ENCODE data around the gene HOMER1. TPM values are rescaled to one million over a fixed set of nuclear protein-coding genes. Genes with fewer than 3 reads are reported as not detected.

Gene HOMER1
- total and polyA plus RNA-seq, 10 of the 15 experiments (the other 5 are each of a cell fraction or from before 2014, with no cell fraction given) = 0.96 to 22.0 (median 7.5) TPM

DNA sequence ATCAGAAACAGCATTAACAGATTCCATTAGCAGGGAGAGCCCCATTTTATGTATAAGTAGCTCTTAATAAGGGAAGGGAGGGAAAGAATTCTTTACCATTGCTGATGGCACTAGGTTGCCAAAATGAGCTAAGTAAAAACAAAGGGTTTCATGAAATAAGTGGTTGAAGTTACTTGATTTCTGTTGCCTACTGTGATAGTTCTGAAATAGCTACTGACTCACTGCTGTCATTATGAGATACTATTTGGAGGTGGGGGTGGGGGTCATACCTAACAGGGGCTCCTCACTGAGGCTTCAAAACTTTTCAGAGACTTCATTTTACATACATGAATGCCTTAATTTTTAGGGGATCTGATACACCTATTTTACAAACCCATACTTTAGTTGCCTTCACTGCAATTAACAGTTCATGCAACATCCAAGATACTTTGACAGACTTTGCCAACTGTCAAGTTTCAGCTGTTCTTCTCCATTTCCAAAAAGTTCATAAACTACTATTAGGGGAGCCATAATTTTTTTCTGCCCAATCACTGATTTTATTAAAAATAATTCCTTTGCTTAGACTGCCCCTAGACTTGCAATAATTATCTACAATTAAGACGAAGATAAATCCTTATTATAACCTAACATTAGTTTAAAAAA is 4.6 kb downstream of the HOMER1 start:
- RAD21 ChIA-PET (ENCODE audit: unreplicated experiment) = no interaction called here
- intact Hi-C loops (cut with micrococcal nuclease; ENCODE audit: unreplicated experiment) = no loop called here
- H4K20me1 ChIP-seq (ENCODE audit: control insufficient read depth, insufficient read depth) = no peaks in the 10 kb centered on the region
- TF ChIP-seq PML (IDR thresholded peaks at IDR 0.05; ENCODE audit: low read length) = no peak
- POLR2A ChIA-PET = interaction anchor here (0.6 to 1.2 kb wide), 4 partner anchors 13 to 103 kb away, joined by 4 to 7 read pairs (median 4); no protein-coding TSS in a partner anchor
- H3K9ac ChIP-seq (ENCODE audit: control insufficient read depth, insufficient read depth, low read length) = no peak overlapping the region
- no peaks in the 10 kb centered on the region; the same call in 2 of the 3 replicates for H3K9me3 ChIP-seq (replicated peaks; ENCODE audit: control insufficient read depth, insufficient read depth, low read length)
- H3K4me3 ChIP-seq = no peak overlapping the region
- H3K4me2 ChIP-seq (ENCODE audit: control insufficient read depth, insufficient read depth) = peak overlapping the region; percentile 12; the same call in 1 of the 2 replicates
- H3K36me3 ChIP-seq (ENCODE audit: control insufficient read depth in 2 of 2, insufficient read depth in 2 of 2, low read length in 1 of 2) = no peaks in the 10 kb centered on the region
- H3K27ac ChIP-seq (ENCODE audit: control insufficient read depth, insufficient read depth) = no peak overlapping the region
- FAIRE-seq (peak; percentile 27), ATAC-seq (no peak), DNase-seq (ENCODE audit: low read depth, low spot score) (no peak)
- CTCF ChIA-PET = interaction anchor here (0.6 to 1.8 kb wide), 5 partner anchors 9 to 93 kb away, joined by 3 to 4 read pairs (median 3); no protein-coding TSS in a partner anchor
- H2AFZ ChIP-seq (ENCODE audit: control insufficient read depth, low read depth, low read length) = no peak overlapping the region
- H3K79me2 ChIP-seq (ENCODE audit: control insufficient read depth, insufficient read depth, low read length) = no peaks in the 10 kb centered on the region; the same call in none of the 2 replicates
- WGBS (ENCODE audit: insufficient coverage, insufficient replicate concordance, low lambda C conversion rate, missing lambda C conversion rate) = 56% methylated on average over 1 of the region's 1 CpG
- BruUV-seq (replicated peaks) = no TSS peak
- peaks cover 0 to 2% of the 10 kb centered on the region in 2 experiments; a peak in 2 of 4 replicates for H3K27me3 ChIP-seq (replicated peaks in 1 of 2; ENCODE audit: control insufficient read depth in 2 of 2, insufficient read depth in 2 of 2, low read length in 1 of 2)
- no peaks in the 10 kb centered on the region; the same call in 1 of the 2 replicates for H3K4me1 ChIP-seq (ENCODE audit: control insufficient read depth, insufficient read depth, low read length)
- in situ Hi-C loops (cut with MboI) = no loop called here
- SMC1A ChIA-PET (ENCODE audit: uncharacterized antibody, unreplicated experiment) = interaction anchor here (0.5 to 1.8 kb wide), 6 partner anchors 10 to 269 kb away, joined by 3 to 5 read pairs (median 4); no protein-coding TSS in a partner anchor

DNA sequence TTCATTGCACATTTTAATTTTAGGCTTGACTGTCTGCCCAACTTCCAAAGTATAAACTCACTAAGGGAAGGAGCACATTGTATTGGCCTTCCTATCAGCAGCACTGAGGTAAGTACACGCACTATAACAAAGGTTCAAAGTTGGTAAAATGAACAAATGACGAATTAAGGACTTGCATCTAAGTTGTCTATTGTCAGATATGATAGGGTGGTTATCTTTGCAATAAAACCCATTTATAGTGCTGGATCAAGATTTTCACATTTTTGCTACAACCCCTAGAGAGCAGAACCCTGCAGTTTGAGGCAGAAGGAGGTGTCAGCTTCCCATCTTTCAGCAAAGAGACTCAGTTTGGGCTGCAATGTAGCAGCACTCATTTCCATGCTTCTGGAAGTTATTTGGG is 5.1 kb downstream of the HOMER1 start:
- no peak overlapping the region for H3K4me3 ChIP-seq
- H3K27me3 ChIP-seq (replicated peaks in 1 of 2; ENCODE audit: control insufficient read depth in 2 of 2, insufficient read depth in 2 of 2, low read length in 1 of 2) = peaks cover 0 to 2% of the 10 kb centered on the region in 2 experiments; a peak in 2 of 4 replicates
- FAIRE-seq (no peak), DNase-seq (ENCODE audit: low read depth, low spot score) (no peak), ATAC-seq (peak; percentile 2; the same call in 1 of the 3 replicates)
- H3K27ac ChIP-seq (ENCODE audit: control insufficient read depth, insufficient read depth) = no peak overlapping the region
- intact Hi-C loops (cut with micrococcal nuclease; ENCODE audit: unreplicated experiment) (no loop called here), in situ Hi-C loops (cut with MboI) (no loop called here)
- H3K4me2 ChIP-seq (ENCODE audit: control insufficient read depth, insufficient read depth) = no peak overlapping the region; the same call in 1 of the 2 replicates
- H2AFZ ChIP-seq (ENCODE audit: control insufficient read depth, low read depth, low read length) = no peak overlapping the region
- ChIA-PET POLR2A (interaction anchor here (1.0 to 1.2 kb wide), 3 partner anchors 14 to 104 kb away, joined by 4 to 6 read pairs (median 4); no protein-coding TSS in a partner anchor), RAD21 (ENCODE audit: unreplicated experiment) (no interaction called here), SMC1A (ENCODE audit: uncharacterized antibody, unreplicated experiment) (interaction anchor here (0.5 to 1.8 kb wide), 6 partner anchors 10 to 27 kb away, joined by 3 to 5 read pairs (median 4); no protein-coding TSS in a partner anchor), CTCF (interaction anchor here (0.6 to 1.8 kb wide), 6 partner anchors 9 to 92 kb away, joined by 3 to 4 read pairs (median 3); no protein-coding TSS in a partner anchor)
- no peaks in the 10 kb centered on the region; the same call in 1 of the 2 replicates for H3K4me1 ChIP-seq (ENCODE audit: control insufficient read depth, insufficient read depth, low read length)
- no peaks in the 10 kb centered on the region for H4K20me1 ChIP-seq (ENCODE audit: control insufficient read depth, insufficient read depth)
- TF ChIP-seq CBX5 (IDR thresholded peaks at IDR 0.05; ENCODE audit: low read depth) = no peak
- TF ChIP-seq, protein P1, sequence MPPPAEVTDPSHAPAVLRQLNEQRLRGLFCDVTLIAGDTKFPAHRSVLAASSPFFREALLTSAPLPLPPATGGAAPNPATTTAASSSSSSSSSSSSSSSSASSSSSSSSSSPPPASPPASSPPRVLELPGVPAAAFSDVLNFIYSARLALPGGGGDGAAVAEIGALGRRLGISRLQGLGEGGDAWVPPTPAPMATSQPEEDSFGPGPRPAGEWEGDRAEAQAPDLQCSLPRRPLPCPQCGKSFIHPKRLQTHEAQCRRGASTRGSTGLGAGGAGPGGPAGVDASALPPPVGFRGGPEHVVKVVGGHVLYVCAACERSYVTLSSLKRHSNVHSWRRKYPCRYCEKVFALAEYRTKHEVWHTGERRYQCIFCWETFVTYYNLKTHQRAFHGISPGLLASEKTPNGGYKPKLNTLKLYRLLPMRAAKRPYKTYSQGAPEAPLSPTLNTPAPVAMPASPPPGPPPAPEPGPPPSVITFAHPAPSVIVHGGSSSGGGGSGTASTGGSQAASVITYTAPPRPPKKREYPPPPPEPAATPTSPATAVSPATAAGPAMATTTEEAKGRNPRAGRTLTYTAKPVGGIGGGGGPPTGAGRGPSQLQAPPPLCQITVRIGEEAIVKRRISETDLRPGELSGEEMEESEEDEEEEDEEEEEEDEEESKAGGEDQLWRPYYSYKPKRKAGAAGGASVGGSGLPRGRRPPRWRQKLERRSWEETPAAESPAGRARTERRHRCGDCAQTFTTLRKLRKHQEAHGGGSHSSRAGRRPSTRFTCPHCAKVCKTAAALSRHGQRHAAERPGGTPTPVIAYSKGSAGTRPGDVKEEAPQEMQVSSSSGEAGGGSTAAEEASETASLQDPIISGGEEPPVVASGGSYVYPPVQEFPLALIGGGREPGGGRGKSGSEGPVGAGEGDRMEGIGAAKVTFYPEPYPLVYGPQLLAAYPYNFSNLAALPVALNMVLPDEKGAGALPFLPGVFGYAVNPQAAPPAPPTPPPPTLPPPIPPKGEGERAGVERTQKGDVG (CRISPR knock-in tag; IDR thresholded peaks at IDR 0.05) = no peak
- no peak for TF ChIP-seq CBFB (IDR thresholded peaks at IDR 0.05; ENCODE audit: low read depth)
- TF ChIP-seq MYC (IDR thresholded peaks at IDR 0.05; ENCODE audit: insufficient read depth, insufficient read length, insufficient replicate concordance, low read length, severe bottlenecking) = no peak
- no peaks in the 10 kb centered on the region for H3K36me3 ChIP-seq (ENCODE audit: control insufficient read depth in 2 of 2, insufficient read depth in 2 of 2, low read length in 1 of 2)
- no TSS peak for BruUV-seq (replicated peaks)
- no peaks in the 10 kb centered on the region; the same call in 2 of the 3 replicates for H3K9me3 ChIP-seq (replicated peaks; ENCODE audit: control insufficient read depth, insufficient read depth, low read length)
- H3K79me2 ChIP-seq (ENCODE audit: control insufficient read depth, insufficient read depth, low read length) = no peaks in the 10 kb centered on the region; the same call in none of the 2 replicates
- no peak overlapping the region for H3K9ac ChIP-seq (ENCODE audit: control insufficient read depth, insufficient read depth, low read length)
- 85% methylated on average over 2 of the region's 2 CpGs for WGBS (ENCODE audit: insufficient coverage, insufficient replicate concordance, low lambda C conversion rate, missing lambda C conversion rate)

All from GM12878 (cell line).